ENCODE measurements around the gene SLC38A10. TPM values are rescaled to one million over a fixed set of nuclear protein-coding genes. Genes with fewer than 3 reads are reported as not detected.

Gene SLC38A10
- polyA plus RNA-seq, 1 donor (not counting 4 experiments of a cell fraction or from before 2014, with no cell fraction given) = 16.8 TPM

GRCh38 chr17:81248649-81249048 lies 46.5 kb downstream of the SLC38A10 start:
- Histone ChIP-seq H3K27me3 (ENCODE audit: control insufficient read depth, extremely low read depth, insufficient read depth, low read length) (no peaks in the 10 kb centered on the region), H4K20me1 (ENCODE audit: control insufficient read depth, extremely low read depth, insufficient read depth, low read length) (peaks cover 2% of the 10 kb centered on the region), H3K4me3 (ENCODE audit: control insufficient read depth in 2 of 3, extremely low read depth in 1 of 3, insufficient read depth in 2 of 3, low read depth in 1 of 3, low read length in 3 of 3) (no peak overlapping the region), H3K4me1 (ENCODE audit: control insufficient read depth, extremely low read depth, insufficient read depth, low read length) (no peaks in the 10 kb centered on the region), H3K79me2 (ENCODE audit: control insufficient read depth, insufficient read depth, low read length) (peaks cover under 1% of the 10 kb centered on the region), H3K27ac (ENCODE audit: control insufficient read depth, insufficient read depth, low read length) (no peak overlapping the region), H2AFZ (ENCODE audit: control insufficient read depth, low read length) (no peak overlapping the region), H3K9me1 (ENCODE audit: control insufficient read depth, extremely low read depth, insufficient read depth, low read length) (no peaks in the 10 kb centered on the region), H3K9me3 (ENCODE audit: control insufficient read depth, low read depth, low read length) (no peaks in the 10 kb centered on the region), H3K9ac (ENCODE audit: control insufficient read depth, extremely low read depth, insufficient read depth, low read length) (no peak overlapping the region), H3K4me2 (ENCODE audit: control insufficient read depth, extremely low read depth, insufficient read depth, low read depth, low read length) (no peak overlapping the region), H3K36me3 (ENCODE audit: control insufficient read depth in 2 of 2, extremely low read depth in 1 of 2, insufficient read depth in 2 of 2, low read length in 2 of 2) (peaks cover 12 to 18% of the 10 kb centered on the region in 2 experiments)
- DNase-seq (ENCODE audit: low read depth, low spot score) = no peak
- dilution Hi-C loops (cut with MboI; ENCODE audit: extremely low pct_ligation_motif_present, low sequenced_read_pairs) = no loop called here
- no peak for FAIRE-seq
- TF ChIP-seq CTCF (optimal IDR thresholded peaks at IDR 0.05 in 1 of 3, IDR thresholded peaks at IDR 0.05 in 1 of 3, conservative IDR thresholded peaks at IDR 0.05 in 1 of 3; ENCODE audit: extremely low read depth in 1 of 3, insufficient read depth in 2 of 3, low read length in 3 of 3) (no peak), EZH2 (IDR thresholded peaks at IDR 0.05; ENCODE audit: low read length) (no peak)

GRCh38 chr17:81247339-81247990 lies 47.6 kb downstream of the SLC38A10 start:
- no peak overlapping the region for H3K9ac ChIP-seq (ENCODE audit: control insufficient read depth, extremely low read depth, insufficient read depth, low read length)
- peaks cover 12 to 16% of the 10 kb centered on the region in 2 experiments for H3K36me3 ChIP-seq (ENCODE audit: control insufficient read depth in 2 of 2, extremely low read depth in 1 of 2, insufficient read depth in 2 of 2, low read length in 2 of 2)
- FAIRE-seq (no peak), DNase-seq (ENCODE audit: low read depth, low spot score) (no peak)
- H3K4me2 ChIP-seq (ENCODE audit: control insufficient read depth, extremely low read depth, insufficient read depth, low read depth, low read length) = no peak overlapping the region
- H3K9me1 ChIP-seq (ENCODE audit: control insufficient read depth, extremely low read depth, insufficient read depth, low read length) = no peaks in the 10 kb centered on the region
- dilution Hi-C loops (cut with MboI; ENCODE audit: extremely low pct_ligation_motif_present, low sequenced_read_pairs) = no loop called here
- no peaks in the 10 kb centered on the region for H3K27me3 ChIP-seq (ENCODE audit: control insufficient read depth, extremely low read depth, insufficient read depth, low read length)
- H3K4me1 ChIP-seq (ENCODE audit: control insufficient read depth, extremely low read depth, insufficient read depth, low read length) = no peaks in the 10 kb centered on the region
- H2AFZ ChIP-seq (ENCODE audit: control insufficient read depth, low read length) = no peak overlapping the region
- no peaks in the 10 kb centered on the region for H4K20me1 ChIP-seq (ENCODE audit: control insufficient read depth, extremely low read depth, insufficient read depth, low read length)
- H3K4me3 ChIP-seq (ENCODE audit: control insufficient read depth in 2 of 3, extremely low read depth in 1 of 3, insufficient read depth in 2 of 3, low read depth in 1 of 3, low read length in 3 of 3) = no peak overlapping the region
- TF ChIP-seq CTCF (optimal IDR thresholded peaks at IDR 0.05 in 1 of 3, IDR thresholded peaks at IDR 0.05 in 1 of 3, conservative IDR thresholded peaks at IDR 0.05 in 1 of 3; ENCODE audit: extremely low read depth in 1 of 3, insufficient read depth in 2 of 3, low read length in 3 of 3) (no peak), EZH2 (IDR thresholded peaks at IDR 0.05; ENCODE audit: low read length) (no peak)
- no peaks in the 10 kb centered on the region for H3K79me2 ChIP-seq (ENCODE audit: control insufficient read depth, insufficient read depth, low read length)
- no peaks in the 10 kb centered on the region for H3K9me3 ChIP-seq (ENCODE audit: control insufficient read depth, low read depth, low read length)
- no peak overlapping the region for H3K27ac ChIP-seq (ENCODE audit: control insufficient read depth, insufficient read depth, low read length)
